ENCODE data around the gene NPB. TPM values are rescaled to one million over a fixed set of nuclear protein-coding genes. Genes with fewer than 3 reads are reported as not detected.
A peak's percentile ranks its signal among the peaks of the same experiment; 100 is the strongest.

The NPB gene
- total RNA-seq, 2 donors from 2014 or later: 0.66 to 1.8 TPM

DNA sequence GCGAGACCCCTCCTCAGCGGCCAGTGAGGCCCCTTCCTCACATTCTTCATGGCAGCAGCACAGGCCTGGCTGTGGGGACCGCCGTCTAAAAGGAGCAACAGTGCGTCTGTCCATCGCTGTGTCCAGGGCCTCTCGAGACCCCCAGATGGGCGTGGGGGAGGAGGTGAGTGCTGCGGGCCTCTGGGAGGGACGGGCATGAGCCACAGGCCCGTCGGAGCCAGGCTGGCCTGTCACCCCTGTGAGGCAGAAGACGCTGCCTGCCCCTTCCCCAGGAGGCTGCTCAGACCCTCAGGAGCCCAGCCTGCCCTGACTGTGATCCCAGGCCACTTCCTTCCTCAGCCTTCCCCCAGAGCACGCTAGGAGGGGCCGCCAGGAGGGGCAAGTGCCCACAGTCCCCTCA is 37.2 kb downstream of the NPB start:
- TF ChIP-seq POLR2A (IDR thresholded peaks at IDR 0.05): no peak
- Histone ChIP-seq H3K4me3 (no peak overlapping the region), H3K9me3 (no peaks in the 10 kb centered on the region), H3K27me3 (no peaks in the 10 kb centered on the region), H3K4me1 (peaks cover 30% of the 10 kb centered on the region), H3K36me3 (replicated peaks in 1 of 2; ENCODE audit: insufficient read depth in 1 of 2, low read depth in 2 of 2) (no peaks in the 10 kb centered on the region), H3K27ac (no peak overlapping the region)
- intact Hi-C loops (cut with DNase I): no loop called here
- 75% methylated on average over 14 of the region's 15 CpGs; no CpG with 5 or more reads in 1 of the 2 donors for WGBS, 2 donors
- ATAC-seq (no peak), DNase-seq (no peak)

DNA sequence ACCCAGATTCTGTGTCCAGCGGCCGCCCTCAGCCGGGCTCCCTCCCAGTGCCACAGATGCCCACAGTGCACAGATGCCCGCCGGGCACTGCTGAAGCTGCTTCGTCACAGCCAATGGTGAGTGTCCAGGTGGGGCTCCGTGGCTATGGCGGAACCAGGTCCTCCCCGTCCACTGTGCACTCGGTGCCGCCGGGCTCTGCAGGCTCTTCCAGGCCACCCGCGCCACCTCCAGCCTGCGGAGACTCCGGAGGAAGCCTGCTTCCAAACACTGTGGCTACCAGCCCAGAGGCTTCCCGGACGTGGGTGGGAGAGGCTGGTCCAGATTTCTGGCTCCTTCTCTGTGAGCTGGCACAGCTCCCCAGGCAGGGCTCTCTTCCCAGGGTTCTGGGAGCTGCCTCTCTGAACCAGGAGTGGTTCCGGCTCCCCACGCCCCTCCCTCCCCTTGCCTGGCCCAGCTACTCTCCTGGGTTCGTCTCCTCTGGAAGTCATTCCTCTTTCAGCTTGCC is 37.9 kb downstream of the NPB start:
- Histone ChIP-seq H3K27me3 (no peaks in the 10 kb centered on the region), H3K36me3 (replicated peaks in 1 of 2; ENCODE audit: insufficient read depth in 1 of 2, low read depth in 2 of 2) (no peaks in the 10 kb centered on the region), H3K9me3 (no peaks in the 10 kb centered on the region), H3K27ac (no peak overlapping the region), H3K4me3 (no peak overlapping the region), H3K4me1 (peaks cover 29% of the 10 kb centered on the region)
- TF ChIP-seq POLR2A (IDR thresholded peaks at IDR 0.05) (no peak), CTCF (IDR thresholded peaks at IDR 0.05) (no peak)
- no peak for ATAC-seq
- DNase-seq: peak in 1 of 4 donors; percentile 20
- intact Hi-C loops (cut with DNase I): no loop called here
- 78 to 81% methylated on average over 15 to 19 of the region's 21 CpGs for WGBS, 2 donors

DNA sequence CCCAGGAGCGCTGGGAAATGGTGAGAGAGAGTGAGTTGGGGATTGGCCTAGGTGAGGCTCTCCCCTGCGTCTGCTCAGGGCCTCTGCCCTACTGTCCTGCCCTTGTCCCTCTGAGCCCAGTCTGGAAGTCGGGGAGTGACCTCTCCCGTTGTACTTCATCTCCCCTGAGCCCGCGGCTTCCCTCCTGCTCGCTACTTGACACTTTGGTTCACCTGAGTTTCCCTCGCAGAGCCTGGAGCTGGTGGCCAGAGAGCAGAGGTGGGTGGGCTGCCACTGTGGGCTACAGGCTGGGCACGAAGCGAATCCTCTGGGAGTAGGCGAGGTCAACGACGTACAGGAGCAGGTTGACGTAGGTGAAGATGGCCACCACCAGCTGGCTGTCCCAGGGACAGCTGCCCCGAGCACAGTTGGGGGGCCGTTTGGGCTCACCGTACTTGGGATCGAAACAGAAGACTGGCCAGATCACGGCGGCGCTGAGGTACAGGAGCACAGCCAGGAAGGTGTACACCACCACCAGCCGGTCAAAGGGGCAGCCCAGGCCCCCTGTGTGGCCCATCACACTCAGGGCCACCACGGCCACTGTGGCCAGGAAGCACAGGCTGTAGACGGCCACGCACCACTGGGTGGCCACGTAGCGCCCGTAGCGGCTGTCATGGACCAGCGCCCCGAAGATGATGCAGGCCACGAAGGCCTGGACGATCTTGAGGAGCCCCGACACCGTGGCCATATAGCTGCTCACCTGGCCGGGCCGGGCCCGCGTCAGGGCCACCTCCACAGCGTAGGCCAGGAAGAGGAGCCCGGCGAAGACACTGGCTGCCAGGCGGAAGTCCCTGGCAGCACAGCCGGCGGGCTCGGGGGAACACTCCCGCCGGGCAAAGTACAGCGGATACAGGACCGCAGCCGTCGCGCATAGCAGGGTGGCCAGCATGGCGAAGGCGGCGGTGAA is 38.8 kb downstream of the NPB start:
- H3K36me3 ChIP-seq (replicated peaks in 1 of 2; ENCODE audit: insufficient read depth in 1 of 2, low read depth in 2 of 2): no peaks in the 10 kb centered on the region
- no peak overlapping the region for H3K27ac ChIP-seq
- H3K27me3 ChIP-seq: no peaks in the 10 kb centered on the region
- WGBS, 2 donors: 87 to 89% methylated on average over 12 to 55 of the region's 56 CpGs
- intact Hi-C loops (cut with DNase I): no loop called here
- H3K4me1 ChIP-seq: peaks cover 20% of the 10 kb centered on the region
- H3K9me3 ChIP-seq: no peaks in the 10 kb centered on the region
- DNase-seq (peak in 1 of 4 donors; percentile 10), ATAC-seq (no peak)
- TF ChIP-seq CTCF (IDR thresholded peaks at IDR 0.05) (no peak), POLR2A (IDR thresholded peaks at IDR 0.05) (no peak)
- H3K4me3 ChIP-seq: no peak overlapping the region

DNA sequence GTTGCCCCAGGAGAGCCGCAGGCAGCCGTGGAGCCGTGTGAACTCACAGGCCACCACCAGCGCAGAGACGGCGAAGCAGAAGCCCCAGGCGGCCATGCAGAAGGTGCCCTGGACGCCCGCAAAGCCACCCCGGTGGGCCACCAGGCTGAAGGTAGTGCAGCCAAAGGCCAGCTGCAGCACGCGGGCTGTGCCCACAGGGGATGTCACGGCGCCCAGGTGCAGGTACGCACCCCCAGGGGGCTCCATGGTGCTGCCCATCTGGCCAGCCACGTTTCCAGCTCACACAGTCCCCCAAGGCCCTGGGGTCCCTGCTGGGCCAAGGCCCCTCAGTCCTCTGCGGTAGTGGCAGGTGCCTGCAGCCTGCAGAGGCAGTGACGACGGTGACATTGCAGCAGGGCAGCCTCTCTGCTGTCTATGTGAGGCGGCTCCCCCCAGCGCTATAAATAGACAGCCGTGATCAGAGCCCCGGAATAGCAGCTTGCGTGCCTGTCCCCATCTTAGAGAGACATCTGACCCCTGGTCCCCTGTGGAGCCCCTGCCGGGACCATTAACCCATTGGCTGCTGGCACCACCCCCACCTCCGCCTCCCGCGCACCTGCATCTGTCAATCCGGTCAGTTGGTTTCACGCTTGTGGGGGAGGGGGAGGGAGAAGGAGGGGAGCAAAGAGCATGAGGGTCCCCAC is 39.6 kb downstream of the NPB start:
- no peak for TF ChIP-seq CTCF (IDR thresholded peaks at IDR 0.05)
- no peak for TF ChIP-seq POLR2A (IDR thresholded peaks at IDR 0.05)
- 43 to 55% methylated on average over 11 to 26 of the region's 30 CpGs for WGBS, 2 donors
- peak in 1 of 4 donors; percentile 10 for DNase-seq

GRCh38 chr17:81942167-81942553 is 40.1 kb downstream of the NPB start:
- WGBS, 2 donors: 59 to 71% methylated on average over 11 of the region's 12 CpGs
- Histone ChIP-seq H3K4me1 (peaks cover 8% of the 10 kb centered on the region), H3K4me3 (no peak overlapping the region), H3K36me3 (replicated peaks in 1 of 2; ENCODE audit: insufficient read depth in 1 of 2, low read depth in 2 of 2) (no peaks in the 10 kb centered on the region), H3K9me3 (no peaks in the 10 kb centered on the region), H3K27ac (no peak overlapping the region), H3K27me3 (no peaks in the 10 kb centered on the region)
- intact Hi-C loops (cut with DNase I): no loop called here
- DNase-seq: no peak
- ATAC-seq: no peak
- TF ChIP-seq POLR2A (IDR thresholded peaks at IDR 0.05): no peak
- TF ChIP-seq CTCF (IDR thresholded peaks at IDR 0.05): no peak

More for the DNA sequence above, 39.6 kb downstream of the NPB start:
- H3K4me1 ChIP-seq: peaks cover 12% of the 10 kb centered on the region
- H3K27ac ChIP-seq: no peak overlapping the region
- no peaks in the 10 kb centered on the region for H3K9me3 ChIP-seq
- H3K27me3 ChIP-seq: no peaks in the 10 kb centered on the region
- H3K36me3 ChIP-seq (replicated peaks in 1 of 2; ENCODE audit: insufficient read depth in 1 of 2, low read depth in 2 of 2): no peaks in the 10 kb centered on the region
- intact Hi-C loops (cut with DNase I): no loop called here
- ATAC-seq: no peak
- H3K4me3 ChIP-seq: no peak overlapping the region
